Measurements from ENCODE around the gene UBE2M. TPM values are rescaled to one million over a fixed set of nuclear protein-coding genes. Genes with fewer than 3 reads are reported as not detected.
A peak's percentile ranks its signal among the peaks of the same experiment; 100 is the strongest.

Gene UBE2M
- total RNA-seq, 2 donors from 2014 or later, result 30.9 to 38.8 TPM

- H3K36me3 ChIP-seq, result no peaks in the 10 kb centered on the region
- no peaks in the 10 kb centered on the region for H3K9me3 ChIP-seq
- no peak for DNase-seq (ENCODE audit: low spot score)
- TF ChIP-seq CTCF (IDR thresholded peaks at IDR 0.05), result no peak
- peak overlapping the region in 1 of 2 donors; percentile 31 for H3K27ac ChIP-seq
- peaks cover 3 to 6% of the 10 kb centered on the region in 2 donors for H3K27me3 ChIP-seq
- peaks cover 0 to 16% of the 10 kb centered on the region in 2 donors for H3K4me1 ChIP-seq
- peak overlapping the region; percentile 14 to 44 for H3K4me3 ChIP-seq
Observed at GRCh38 chr19:58538257-58539168, 19.9 kb downstream of the UBE2M start.

GRCh38 chr19:58536852-58537798 lies 21.3 kb downstream of the UBE2M start:
- H3K27ac ChIP-seq, result no peak overlapping the region
- no peaks in the 10 kb centered on the region for H3K36me3 ChIP-seq
- no peak for TF ChIP-seq CTCF (IDR thresholded peaks at IDR 0.05)
- peaks cover 0 to 11% of the 10 kb centered on the region in 2 donors for H3K4me1 ChIP-seq
- DNase-seq (ENCODE audit: low spot score), result no peak
- no peak overlapping the region for H3K4me3 ChIP-seq
- peaks cover 3 to 6% of the 10 kb centered on the region in 2 donors for H3K27me3 ChIP-seq
- H3K9me3 ChIP-seq, result no peaks in the 10 kb centered on the region

GRCh38 chr19:58535857-58536256 lies 22.6 kb downstream of the UBE2M start:
- peaks cover 3 to 6% of the 10 kb centered on the region in 2 donors for H3K27me3 ChIP-seq

GRCh38 chr19:58531034-58531840 lies 27.2 kb downstream of the UBE2M start:
- H3K9me3 ChIP-seq, result no peaks in the 10 kb centered on the region
- no peak overlapping the region for H3K27ac ChIP-seq
- no peaks in the 10 kb centered on the region for H3K4me1 ChIP-seq
- H3K27me3 ChIP-seq, result no peaks in the 10 kb centered on the region
- no peak for TF ChIP-seq CTCF (IDR thresholded peaks at IDR 0.05)
- H3K36me3 ChIP-seq, result no peaks in the 10 kb centered on the region
- no peak for DNase-seq (ENCODE audit: low spot score)
- H3K4me3 ChIP-seq, result no peak overlapping the region

More at GRCh38 chr19:58535857-58536256, 22.6 kb downstream of the UBE2M start:
- no peaks in the 10 kb centered on the region for H3K36me3 ChIP-seq
- no peak overlapping the region for H3K4me3 ChIP-seq
- no peaks in the 10 kb centered on the region for H3K9me3 ChIP-seq
- no peak for TF ChIP-seq CTCF (IDR thresholded peaks at IDR 0.05)
- H3K4me1 ChIP-seq, result peaks cover 0 to 11% of the 10 kb centered on the region in 2 donors
- DNase-seq (ENCODE audit: low spot score), result no peak
- no peak overlapping the region for H3K27ac ChIP-seq

GRCh38 chr19:58529405-58529804 lies 29.0 kb downstream of the UBE2M start:
- Histone ChIP-seq H3K27me3 (no peaks in the 10 kb centered on the region), H3K36me3 (no peaks in the 10 kb centered on the region), H3K4me3 (no peak overlapping the region), H3K4me1 (no peaks in the 10 kb centered on the region), H3K9me3 (no peaks in the 10 kb centered on the region), H3K27ac (no peak overlapping the region)
- no peak for TF ChIP-seq CTCF (IDR thresholded peaks at IDR 0.05)
- DNase-seq (ENCODE audit: low spot score), result no peak
